Cortex of kidney (tissue), 1 donor: ENCODE data around the gene DUSP6.

Experiments
- DNase-seq: peaks from one replicate; lab custom pipeline; 2025; lab: John Stamatoyannopoulos, UW

The DUSP6 gene

GRCh38 chr12:89373763-89374572, 21.7 kb upstream of the DUSP6 start:
- no peak for DNase-seq

GRCh38 chr12:89372584-89373370, 20.5 kb upstream of the DUSP6 start:
- no peak for DNase-seq

GRCh38 chr12:89370850-89371249, 18.5 kb upstream of the DUSP6 start:
- DNase-seq = no peak

- no peak for DNase-seq
Measured at GRCh38 chr12:89370421-89370831, 18.1 kb upstream of the DUSP6 start.

- no peak for DNase-seq
Measured at GRCh38 chr12:89369166-89369565, 16.9 kb upstream of the DUSP6 start.

GRCh38 chr12:89368391-89368790, 16.1 kb upstream of the DUSP6 start:
- DNase-seq = no peak

- DNase-seq = no peak
Measured at GRCh38 chr12:89366676-89367364, 14.5 kb upstream of the DUSP6 start.

- no peak for DNase-seq
Measured at GRCh38 chr12:89364631-89365030, 12.3 kb upstream of the DUSP6 start.

- DNase-seq = no peak
Measured at GRCh38 chr12:89364058-89364457, 11.8 kb upstream of the DUSP6 start.

GRCh38 chr12:89363582-89363981, 11.3 kb upstream of the DUSP6 start:
- no peak for DNase-seq

- DNase-seq = no peak
Measured at GRCh38 chr12:89363084-89363483, 10.8 kb upstream of the DUSP6 start.

GRCh38 chr12:89359615-89360014, 7.3 kb upstream of the DUSP6 start:
- DNase-seq = no peak

GRCh38 chr12:89358805-89359204, 6.5 kb upstream of the DUSP6 start:
- no peak for DNase-seq

GRCh38 chr12:89357297-89357730, 5.0 kb upstream of the DUSP6 start:
- no peak for DNase-seq

GRCh38 chr12:89356069-89356665, 3.9 kb upstream of the DUSP6 start:
- DNase-seq = no peak

GRCh38 chr12:89355243-89356068, 3.2 kb upstream of the DUSP6 start:
- no peak for DNase-seq

- no peak for DNase-seq
Measured at GRCh38 chr12:89354612-89355067, 2.3 kb upstream of the DUSP6 start.

GRCh38 chr12:89353823-89354611, 1.7 kb upstream of the DUSP6 start:
- DNase-seq = no peak

GRCh38 chr12:89353188-89353822, 1.0 kb upstream of the DUSP6 start:
- peak; percentile 32 for DNase-seq

GRCh38 chr12:89352242-89352491, 134 bp downstream of the DUSP6 start:
- no peak for DNase-seq
